PFSK-1 (cell line): Measurements from ENCODE around the gene KCNT2.

Source experiments
- FOXP2 ChIP-seq: optimal IDR thresholded peaks from 2 replicates; pipeline ENCODE3; 2011; ENCODE audit warnings: borderline replicate concordance, control low read depth, inconsistent platforms; ENCODE audit not compliant: insufficient read depth; ENCODE audit errors: extremely low read length, extremely low read depth
- POLR2AphosphoS5 ChIP-seq: IDR thresholded peaks from 2 replicates; pipeline ENCODE4 v1.6.1; 2012; ENCODE audit warnings: low read depth, mild to moderate bottlenecking, control low read depth, low read length, moderate library complexity
- SIN3A ChIP-seq: IDR thresholded peaks from 2 replicates; pipeline ENCODE4 v1.6.1; 2012; ENCODE audit warnings: mild to moderate bottlenecking, low read length, moderate library complexity, borderline replicate concordance; ENCODE audit not compliant: insufficient read depth
- TAF1 ChIP-seq: IDR thresholded peaks from 2 replicates; pipeline ENCODE4 v1.6.1; 2012; ENCODE audit warnings: low read length, control low read depth, borderline replicate concordance; ENCODE audit not compliant: insufficient read depth
- TF ChIP-seq, protein P1 (sequence below), 2 experiments: IDR thresholded peaks; 2 replicates each; pipeline versions ENCODE4 v1.6.1 to v1.8.0; 2011 to 2012; ENCODE audit warnings: low read depth in 2 of 2, low read length in 2 of 2, control low read depth in 1 of 2, inconsistent platforms in 1 of 2, mild to moderate bottlenecking in 1 of 2, moderate library complexity in 1 of 2; ENCODE audit not compliant: insufficient read depth in 1 of 2

- TF ChIP-seq POLR2AphosphoS5 (no peak), TAF1 (no peak), SIN3A (no peak), FOXP2 (no peak)
- TF ChIP-seq, protein P1, sequence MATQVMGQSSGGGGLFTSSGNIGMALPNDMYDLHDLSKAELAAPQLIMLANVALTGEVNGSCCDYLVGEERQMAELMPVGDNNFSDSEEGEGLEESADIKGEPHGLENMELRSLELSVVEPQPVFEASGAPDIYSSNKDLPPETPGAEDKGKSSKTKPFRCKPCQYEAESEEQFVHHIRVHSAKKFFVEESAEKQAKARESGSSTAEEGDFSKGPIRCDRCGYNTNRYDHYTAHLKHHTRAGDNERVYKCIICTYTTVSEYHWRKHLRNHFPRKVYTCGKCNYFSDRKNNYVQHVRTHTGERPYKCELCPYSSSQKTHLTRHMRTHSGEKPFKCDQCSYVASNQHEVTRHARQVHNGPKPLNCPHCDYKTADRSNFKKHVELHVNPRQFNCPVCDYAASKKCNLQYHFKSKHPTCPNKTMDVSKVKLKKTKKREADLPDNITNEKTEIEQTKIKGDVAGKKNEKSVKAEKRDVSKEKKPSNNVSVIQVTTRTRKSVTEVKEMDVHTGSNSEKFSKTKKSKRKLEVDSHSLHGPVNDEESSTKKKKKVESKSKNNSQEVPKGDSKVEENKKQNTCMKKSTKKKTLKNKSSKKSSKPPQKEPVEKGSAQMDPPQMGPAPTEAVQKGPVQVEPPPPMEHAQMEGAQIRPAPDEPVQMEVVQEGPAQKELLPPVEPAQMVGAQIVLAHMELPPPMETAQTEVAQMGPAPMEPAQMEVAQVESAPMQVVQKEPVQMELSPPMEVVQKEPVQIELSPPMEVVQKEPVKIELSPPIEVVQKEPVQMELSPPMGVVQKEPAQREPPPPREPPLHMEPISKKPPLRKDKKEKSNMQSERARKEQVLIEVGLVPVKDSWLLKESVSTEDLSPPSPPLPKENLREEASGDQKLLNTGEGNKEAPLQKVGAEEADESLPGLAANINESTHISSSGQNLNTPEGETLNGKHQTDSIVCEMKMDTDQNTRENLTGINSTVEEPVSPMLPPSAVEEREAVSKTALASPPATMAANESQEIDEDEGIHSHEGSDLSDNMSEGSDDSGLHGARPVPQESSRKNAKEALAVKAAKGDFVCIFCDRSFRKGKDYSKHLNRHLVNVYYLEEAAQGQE (IDR thresholded peaks at IDR 0.05; ENCODE audit: insufficient read depth in 1 of 2, low read depth in 2 of 2, low read length in 2 of 2): no peak
Observed at GRCh38 chr1:196405839-196406238, 202.4 kb downstream of the KCNT2 start.
